Inferior parietal cortex (tissue), 1 donor: ENCODE results near the gene ARHGAP4.

Source experiments
- DNase-seq: peaks from one replicate; pipeline ENCODE4 v3.0.0-alpha.2; 2016; ENCODE audit errors: extremely low spot score

ARHGAP4 gene

GRCh38 chrX:153882086-153882498 is 44.0 kb downstream of the ARHGAP4 start:
- DNase-seq, result no peak

GRCh38 chrX:153881281-153881680 is 44.8 kb downstream of the ARHGAP4 start:
- DNase-seq, result no peak

- no peak for DNase-seq
Observed at GRCh38 chrX:153880440-153880815, 45.6 kb downstream of the ARHGAP4 start.

GRCh38 chrX:153879741-153880439 is 46.2 kb downstream of the ARHGAP4 start:
- DNase-seq, result no peak

- DNase-seq, result no peak
Observed at GRCh38 chrX:153878969-153879653, 47.0 kb downstream of the ARHGAP4 start.

GRCh38 chrX:153878345-153878744 is 47.7 kb downstream of the ARHGAP4 start:
- DNase-seq, result no peak

- no peak for DNase-seq
Observed at GRCh38 chrX:153877571-153878261, 48.3 kb downstream of the ARHGAP4 start.

- DNase-seq, result no peak
Observed at GRCh38 chrX:153876112-153876491, 50.0 kb downstream of the ARHGAP4 start.

GRCh38 chrX:153875391-153876111 is 50.5 kb downstream of the ARHGAP4 start:
- peak; percentile 19 for DNase-seq

- no peak for DNase-seq
Observed at GRCh38 chrX:153874366-153875125, 51.5 kb downstream of the ARHGAP4 start.

- no peak for DNase-seq
Observed at GRCh38 chrX:153874085-153874365, 52.0 kb downstream of the ARHGAP4 start.

- no peak for DNase-seq
Observed at GRCh38 chrX:153873282-153874084, 52.6 kb downstream of the ARHGAP4 start.

GRCh38 chrX:153871946-153872878 is 53.9 kb downstream of the ARHGAP4 start:
- no peak for DNase-seq

GRCh38 chrX:153871451-153871850 is 54.6 kb downstream of the ARHGAP4 start:
- DNase-seq, result no peak

GRCh38 chrX:153870791-153871360 is 55.2 kb downstream of the ARHGAP4 start:
- no peak for DNase-seq

- no peak for DNase-seq
Observed at GRCh38 chrX:153870288-153870690, 55.8 kb downstream of the ARHGAP4 start.

- no peak for DNase-seq
Observed at GRCh38 chrX:153869473-153870287, 56.4 kb downstream of the ARHGAP4 start.
